Glutamatergic neuron (in vitro differentiated cells): ENCODE measurements around the gene ATF6. TPM values are rescaled to one million over a fixed set of nuclear protein-coding genes. Genes with fewer than 3 reads are reported as not detected.

Experiments used
- DNase-seq: peaks from one replicate; pipeline ENCODE4 v3.0.0; 2022
- H3K27ac Mint-ChIP-seq: one replicate; pipeline ENCODE4 v1.8.0; 2020; ENCODE audit warnings: mild to moderate bottlenecking, mixed read lengths, inconsistent platforms; ENCODE audit not compliant: unreplicated experiment
- H3K27me3 Mint-ChIP-seq: one replicate; pipeline ENCODE4 v1.8.0; 2020; ENCODE audit warnings: mild to moderate bottlenecking, moderate library complexity, mixed read lengths, inconsistent platforms; ENCODE audit not compliant: unreplicated experiment
- H3K36me3 Mint-ChIP-seq: one replicate; pipeline ENCODE4 v1.8.0; 2020; ENCODE audit warnings: mild to moderate bottlenecking, mixed read lengths, inconsistent platforms; ENCODE audit not compliant: unreplicated experiment
- H3K4me1 Mint-ChIP-seq: one replicate; pipeline ENCODE4 v1.8.0; 2020; ENCODE audit warnings: mild to moderate bottlenecking, low read depth, mixed read lengths, inconsistent platforms; ENCODE audit not compliant: unreplicated experiment
- H3K4me3 Mint-ChIP-seq: one replicate; pipeline ENCODE4 v1.8.0; 2020; ENCODE audit warnings: mild to moderate bottlenecking, mixed read lengths, inconsistent platforms; ENCODE audit not compliant: unreplicated experiment
- H3K9me3 Mint-ChIP-seq: one replicate; pipeline ENCODE4 v1.8.0; 2020; ENCODE audit warnings: mild to moderate bottlenecking, moderate library complexity, mixed read lengths, inconsistent platforms; ENCODE audit not compliant: unreplicated experiment
- total RNA-seq: library from RNA; stranded (reverse); fragmentation: NEBNext Ultra II Directional; extraction: Animal tissue kit (Norgen Biotek cat#: 25700); gene quantifications from one replicate; pipeline ENCODE4 v1.2.1, GENCODE V29; 2021; ENCODE audit not compliant: unreplicated experiment
- TF ChIP-seq, protein P1 (sequence below): fragments of 200-600 bp; sonication (generic); IDR thresholded peaks from one replicate; pipeline ENCODE4 v1.5.0; 2021; ENCODE audit not compliant: partially characterized antibody, unreplicated experiment

Gene ATF6
- total RNA-seq, 1 donor from 2014 or later: 29.3 TPM

DNA sequence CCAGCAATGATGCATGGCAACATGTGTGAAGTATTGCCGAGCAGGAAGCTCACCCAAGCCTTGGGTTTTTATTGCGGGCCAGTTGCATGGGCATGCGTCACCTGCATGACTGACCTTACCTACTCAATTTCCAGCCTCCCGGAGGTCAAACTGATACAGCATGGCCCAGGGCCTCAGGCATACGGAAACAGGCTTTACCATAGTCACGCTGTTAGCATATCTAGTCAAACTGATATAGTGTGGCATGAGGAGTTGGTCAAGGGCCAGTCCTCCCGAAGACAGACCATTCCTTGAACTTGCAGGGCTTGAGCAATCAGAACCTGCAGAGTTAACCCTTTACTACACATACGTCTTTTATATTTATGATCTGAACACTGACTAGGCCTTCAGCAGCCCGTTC, 22.9 kb upstream of the ATF6 start:
- Mint-ChIP-seq H3K27me3 (peaks cover 5% of the 10 kb centered on the region), H3K9me3 (peaks cover 6% of the 10 kb centered on the region), H3K4me3 (no peak overlapping the region), H3K36me3 (no peaks in the 10 kb centered on the region), H3K4me1 (no peaks in the 10 kb centered on the region), H3K27ac (no peak overlapping the region)
- TF ChIP-seq, protein P1, sequence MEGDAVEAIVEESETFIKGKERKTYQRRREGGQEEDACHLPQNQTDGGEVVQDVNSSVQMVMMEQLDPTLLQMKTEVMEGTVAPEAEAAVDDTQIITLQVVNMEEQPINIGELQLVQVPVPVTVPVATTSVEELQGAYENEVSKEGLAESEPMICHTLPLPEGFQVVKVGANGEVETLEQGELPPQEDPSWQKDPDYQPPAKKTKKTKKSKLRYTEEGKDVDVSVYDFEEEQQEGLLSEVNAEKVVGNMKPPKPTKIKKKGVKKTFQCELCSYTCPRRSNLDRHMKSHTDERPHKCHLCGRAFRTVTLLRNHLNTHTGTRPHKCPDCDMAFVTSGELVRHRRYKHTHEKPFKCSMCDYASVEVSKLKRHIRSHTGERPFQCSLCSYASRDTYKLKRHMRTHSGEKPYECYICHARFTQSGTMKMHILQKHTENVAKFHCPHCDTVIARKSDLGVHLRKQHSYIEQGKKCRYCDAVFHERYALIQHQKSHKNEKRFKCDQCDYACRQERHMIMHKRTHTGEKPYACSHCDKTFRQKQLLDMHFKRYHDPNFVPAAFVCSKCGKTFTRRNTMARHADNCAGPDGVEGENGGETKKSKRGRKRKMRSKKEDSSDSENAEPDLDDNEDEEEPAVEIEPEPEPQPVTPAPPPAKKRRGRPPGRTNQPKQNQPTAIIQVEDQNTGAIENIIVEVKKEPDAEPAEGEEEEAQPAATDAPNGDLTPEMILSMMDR: no peak
- DNase-seq: no peak

DNA sequence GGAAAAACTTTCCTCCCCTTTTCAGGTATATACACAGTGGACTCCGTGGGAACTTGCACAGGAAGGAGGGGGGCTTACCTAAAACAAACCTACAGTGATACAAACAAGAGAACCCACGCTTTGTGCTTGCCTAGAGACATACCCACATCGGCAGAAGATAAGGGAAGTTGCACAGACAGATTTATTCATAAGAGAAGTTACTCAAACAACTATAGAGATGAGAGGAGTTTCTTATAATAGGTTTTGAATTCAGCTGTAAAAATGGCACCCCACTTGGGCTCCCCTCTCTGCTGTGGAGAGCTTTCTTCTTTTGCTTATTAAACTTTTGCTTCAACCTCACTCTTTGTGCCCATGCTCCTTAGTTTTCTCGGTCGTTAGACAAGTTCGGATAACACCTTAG, 18.3 kb upstream of the ATF6 start:
- Mint-ChIP-seq H3K4me1 (peaks cover 5% of the 10 kb centered on the region), H3K9me3 (peaks cover 8% of the 10 kb centered on the region), H3K4me3 (no peak overlapping the region), H3K36me3 (no peaks in the 10 kb centered on the region), H3K27me3 (peaks cover 4% of the 10 kb centered on the region), H3K27ac (no peak overlapping the region)
- no peak for DNase-seq
- TF ChIP-seq, protein P1: no peak

DNA sequence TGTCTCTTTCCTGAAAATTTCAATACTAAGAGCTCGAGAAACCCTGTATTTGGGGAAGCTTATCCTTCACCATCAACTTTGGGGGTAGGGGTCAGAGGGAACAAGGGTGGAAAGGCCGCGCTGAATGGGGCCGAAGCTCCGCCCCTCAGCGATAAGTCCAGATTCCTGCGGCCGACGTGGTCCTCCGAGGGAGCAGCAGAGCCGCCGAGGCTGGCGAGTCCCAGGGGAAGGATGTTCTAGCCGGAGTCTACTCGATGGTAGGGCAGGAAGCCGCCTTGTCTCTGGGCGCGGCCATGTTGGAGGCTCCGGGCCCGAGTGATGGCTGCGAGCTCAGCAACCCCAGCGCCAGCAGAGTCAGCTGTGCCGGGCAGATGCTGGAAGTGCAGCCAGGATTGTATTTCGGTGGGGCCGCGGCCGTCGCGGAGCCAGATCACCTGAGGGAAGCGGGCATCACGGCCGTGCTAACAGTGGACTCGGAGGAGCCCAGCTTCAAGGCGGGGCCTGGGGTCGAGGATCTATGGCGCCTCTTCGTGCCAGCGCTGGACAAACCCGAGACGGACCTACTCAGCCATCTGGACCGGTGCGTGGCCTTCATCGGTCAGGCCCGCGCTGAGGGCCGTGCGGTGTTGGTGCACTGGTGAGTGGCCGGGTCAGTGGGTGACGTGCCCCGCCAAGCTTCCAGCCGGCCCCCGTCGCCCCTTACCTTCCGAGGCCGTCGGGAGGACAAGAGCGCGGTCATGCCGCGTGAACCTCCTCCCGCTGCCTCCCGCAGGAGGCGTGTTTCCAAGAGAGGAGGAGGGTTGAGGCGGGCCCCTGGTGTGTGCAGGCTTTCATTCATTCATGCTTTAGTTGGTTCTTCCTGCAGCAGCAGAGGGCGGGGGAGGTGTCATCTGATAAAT, 16.4 kb upstream of the ATF6 start, which contains the start of gene DUSP12:
Gene DUSP12 (plus strand): TSS at position 278 of the 899 bp plus-strand sequence. CDS start 16 bp downstream, at position 294.
- peak within 1 kb of the TSS; percentile 100 for H3K27ac Mint-ChIP-seq
- H3K4me1 Mint-ChIP-seq: peaks cover 5% of the 10 kb centered on the region
- TF ChIP-seq, protein P1: no peak
- H3K27me3 Mint-ChIP-seq: no peaks in the 10 kb centered on the region
- H3K36me3 Mint-ChIP-seq: no peaks in the 10 kb centered on the region
- DNase-seq: peak; percentile 97
- H3K4me3 Mint-ChIP-seq: peak within 1 kb of the TSS; percentile 91
- peaks cover 5% of the 10 kb centered on the region for H3K9me3 Mint-ChIP-seq

DNA sequence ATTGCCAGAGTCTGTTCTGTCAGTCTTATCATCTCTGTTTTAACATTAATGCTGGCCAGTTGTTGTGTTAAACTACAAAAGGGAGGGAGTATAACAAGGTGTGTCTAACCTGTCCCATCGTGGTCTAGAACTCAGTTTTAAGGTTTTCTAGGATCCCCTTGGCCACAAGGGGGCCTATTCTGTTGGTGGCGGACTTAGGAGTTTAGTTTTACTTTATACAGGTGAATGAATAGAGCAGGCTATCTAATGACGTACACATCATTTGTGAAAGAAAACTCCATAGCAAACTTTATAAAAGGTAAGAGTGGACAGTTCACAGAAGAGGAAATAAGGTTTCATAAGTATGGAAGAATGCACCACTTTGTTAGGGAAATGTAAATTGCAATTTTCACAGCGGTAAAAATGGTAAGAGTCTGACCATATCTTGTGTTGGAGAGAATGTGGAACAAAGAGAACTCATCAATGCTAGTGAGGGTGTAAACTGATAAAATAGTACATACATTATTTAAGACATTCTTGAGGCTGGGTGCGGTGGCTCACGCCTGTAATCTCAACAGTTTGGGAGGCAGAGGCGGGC, 2.5 kb upstream of the ATF6 start:
- Mint-ChIP-seq H3K36me3 (no peaks in the 10 kb centered on the region), H3K27ac (no peak overlapping the region), H3K4me1 (peaks cover 3% of the 10 kb centered on the region), H3K9me3 (no peaks in the 10 kb centered on the region), H3K4me3 (peak overlapping the region; percentile 39), H3K27me3 (peaks cover 2% of the 10 kb centered on the region)
- DNase-seq: no peak
- TF ChIP-seq, protein P1: peak; percentile 28

DNA sequence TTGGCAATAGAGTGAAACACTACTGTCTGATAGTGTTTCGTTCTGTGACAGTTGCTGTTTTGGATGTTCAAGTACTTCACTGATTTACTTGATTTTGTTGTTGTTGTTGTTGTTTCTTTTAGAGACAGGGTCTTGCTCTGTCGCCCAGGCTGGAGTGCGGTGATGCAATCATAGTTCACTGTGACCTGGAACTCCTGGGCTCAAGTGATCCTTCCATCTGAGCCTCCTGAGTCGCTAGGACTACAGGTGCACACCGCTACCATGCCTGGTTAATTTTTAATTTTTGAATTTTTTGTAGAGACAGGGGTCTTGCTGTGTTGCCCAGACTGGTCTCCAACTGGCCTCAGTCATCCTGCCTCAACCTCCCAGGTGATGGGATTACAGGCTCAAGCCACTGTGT, 2.3 kb downstream of the ATF6 start:
- no peaks in the 10 kb centered on the region for H3K9me3 Mint-ChIP-seq
- H3K36me3 Mint-ChIP-seq: no peaks in the 10 kb centered on the region
- DNase-seq: no peak
- no peak overlapping the region for H3K27ac Mint-ChIP-seq
- no peak overlapping the region for H3K4me3 Mint-ChIP-seq
- H3K4me1 Mint-ChIP-seq: peaks cover 3% of the 10 kb centered on the region
- TF ChIP-seq, protein P1: no peak
- no peaks in the 10 kb centered on the region for H3K27me3 Mint-ChIP-seq
